ENCODE measurements around the gene LRRN2. TPM values are rescaled to one million over a fixed set of nuclear protein-coding genes. Genes with fewer than 3 reads are reported as not detected.

The LRRN2 gene
- total RNA-seq, 1 experiment from 2014 or later: 4.6 TPM

DNA sequence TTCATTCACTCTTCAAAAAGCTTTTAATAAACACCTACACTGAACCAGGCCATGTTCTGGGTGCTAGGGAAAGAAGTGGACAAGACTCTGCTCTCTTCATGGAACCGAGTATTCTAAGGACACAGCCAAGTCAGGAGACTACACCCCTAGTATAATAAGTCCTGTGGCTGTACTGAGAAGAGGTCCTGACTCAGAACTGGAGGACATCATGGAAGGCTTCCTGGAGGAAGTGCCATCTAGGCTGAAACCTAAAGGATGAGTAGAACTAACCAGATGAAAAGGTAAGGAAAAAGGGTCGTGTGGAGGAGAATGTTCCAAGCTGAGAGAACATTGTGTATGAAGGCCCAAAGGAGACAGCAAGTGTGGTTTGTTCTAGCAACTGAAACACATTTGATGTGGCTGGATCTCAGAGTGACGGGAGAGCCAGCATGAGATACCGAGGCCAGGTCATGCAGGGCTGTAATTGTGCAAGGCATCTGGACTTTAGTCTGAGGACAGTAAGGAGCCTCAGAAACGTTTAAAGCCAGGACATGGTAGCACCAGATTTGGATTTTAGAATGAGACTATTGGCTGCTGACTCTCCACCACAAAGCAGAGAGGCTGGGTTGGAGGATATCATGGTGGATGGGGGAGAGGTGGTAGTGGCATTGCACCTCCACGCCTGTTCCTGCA lies 82.5 kb downstream of the LRRN2 start:
- no peak overlapping the region for H3K27ac ChIP-seq
- H4K20me1 ChIP-seq (ENCODE audit: insufficient read depth): no peaks in the 10 kb centered on the region
- ChIA-PET POLR2A (ENCODE audit: unreplicated experiment) (no interaction called here), CTCF (no interaction called here)
- no peaks in the 10 kb centered on the region for H3K4me1 ChIP-seq (replicated peaks; ENCODE audit: insufficient read depth)
- peaks cover 2% of the 10 kb centered on the region; the same call in 1 of the 2 replicates for H3K27me3 ChIP-seq (ENCODE audit: insufficient read depth, low read depth)
- no peak overlapping the region for H3K4me3 ChIP-seq
- no peaks in the 10 kb centered on the region for H3K9me2 ChIP-seq (ENCODE audit: insufficient read depth)
- no peaks in the 10 kb centered on the region for H3K9me3 ChIP-seq (ENCODE audit: insufficient read depth, low read depth)
- no TSS peak for BruUV-seq (replicated peaks)
- DNase-seq: no peak
- intact Hi-C loops (cut with micrococcal nuclease; ENCODE audit: unreplicated experiment): no loop called here
- no peak for TF ChIP-seq EZH2 (IDR thresholded peaks at IDR 0.05; ENCODE audit: low read depth)
- TF ChIP-seq, protein P1, sequence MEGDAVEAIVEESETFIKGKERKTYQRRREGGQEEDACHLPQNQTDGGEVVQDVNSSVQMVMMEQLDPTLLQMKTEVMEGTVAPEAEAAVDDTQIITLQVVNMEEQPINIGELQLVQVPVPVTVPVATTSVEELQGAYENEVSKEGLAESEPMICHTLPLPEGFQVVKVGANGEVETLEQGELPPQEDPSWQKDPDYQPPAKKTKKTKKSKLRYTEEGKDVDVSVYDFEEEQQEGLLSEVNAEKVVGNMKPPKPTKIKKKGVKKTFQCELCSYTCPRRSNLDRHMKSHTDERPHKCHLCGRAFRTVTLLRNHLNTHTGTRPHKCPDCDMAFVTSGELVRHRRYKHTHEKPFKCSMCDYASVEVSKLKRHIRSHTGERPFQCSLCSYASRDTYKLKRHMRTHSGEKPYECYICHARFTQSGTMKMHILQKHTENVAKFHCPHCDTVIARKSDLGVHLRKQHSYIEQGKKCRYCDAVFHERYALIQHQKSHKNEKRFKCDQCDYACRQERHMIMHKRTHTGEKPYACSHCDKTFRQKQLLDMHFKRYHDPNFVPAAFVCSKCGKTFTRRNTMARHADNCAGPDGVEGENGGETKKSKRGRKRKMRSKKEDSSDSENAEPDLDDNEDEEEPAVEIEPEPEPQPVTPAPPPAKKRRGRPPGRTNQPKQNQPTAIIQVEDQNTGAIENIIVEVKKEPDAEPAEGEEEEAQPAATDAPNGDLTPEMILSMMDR (conservative IDR thresholded peaks at IDR 0.05): no peak
- no peak overlapping the region for H3K4me2 ChIP-seq
- H2AFZ ChIP-seq: no peak overlapping the region
- H3F3A ChIP-seq (ENCODE audit: insufficient read depth, low read depth): no peaks in the 10 kb centered on the region
- H3K36me3 ChIP-seq (ENCODE audit: low read depth): no peaks in the 10 kb centered on the region
- H3K79me2 ChIP-seq (ENCODE audit: low read depth): no peaks in the 10 kb centered on the region

DNA sequence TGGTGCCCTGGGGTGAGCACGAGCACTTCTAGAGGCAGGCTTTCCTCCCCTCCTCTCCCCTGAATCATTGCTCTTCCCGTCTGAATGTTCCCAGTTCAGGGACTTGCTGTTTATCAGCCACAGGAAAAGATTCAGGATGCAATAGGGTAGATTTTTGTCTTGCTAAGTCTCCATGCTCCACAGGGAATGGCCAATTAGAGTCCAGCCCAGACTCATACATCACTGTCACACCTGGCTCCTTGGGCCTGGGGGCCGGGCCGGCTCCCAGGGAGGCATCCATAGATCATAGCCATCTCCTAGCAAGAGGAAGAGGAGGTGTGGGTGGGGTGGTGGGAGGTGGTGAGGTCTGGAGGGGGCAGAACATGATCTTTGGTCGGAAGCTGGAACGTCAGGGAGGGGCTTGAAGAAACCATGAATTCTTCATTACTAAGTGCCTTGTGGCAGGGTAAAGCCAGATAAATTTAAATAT lies 83.4 kb downstream of the LRRN2 start:
- intact Hi-C loops (cut with micrococcal nuclease; ENCODE audit: unreplicated experiment): no loop called here
- no peak for DNase-seq
- ChIA-PET CTCF (no interaction called here), POLR2A (ENCODE audit: unreplicated experiment) (no interaction called here)
- Histone ChIP-seq H3K36me3 (ENCODE audit: low read depth) (no peaks in the 10 kb centered on the region), H3K79me2 (ENCODE audit: low read depth) (no peaks in the 10 kb centered on the region), H3K4me1 (replicated peaks; ENCODE audit: insufficient read depth) (no peaks in the 10 kb centered on the region), H3K4me2 (no peak overlapping the region), H2AFZ (no peak overlapping the region), H3K9me2 (ENCODE audit: insufficient read depth) (no peaks in the 10 kb centered on the region), H3K4me3 (no peak overlapping the region), H4K20me1 (ENCODE audit: insufficient read depth) (no peaks in the 10 kb centered on the region), H3K9me3 (ENCODE audit: insufficient read depth, low read depth) (no peaks in the 10 kb centered on the region), H3F3A (ENCODE audit: insufficient read depth, low read depth) (no peaks in the 10 kb centered on the region), H3K27me3 (ENCODE audit: insufficient read depth, low read depth) (no peaks in the 10 kb centered on the region), H3K27ac (no peak overlapping the region)
- BruUV-seq (replicated peaks): no TSS peak
- TF ChIP-seq EZH2 (IDR thresholded peaks at IDR 0.05; ENCODE audit: low read depth): no peak
- TF ChIP-seq, protein P1 (conservative IDR thresholded peaks at IDR 0.05): no peak

DNA sequence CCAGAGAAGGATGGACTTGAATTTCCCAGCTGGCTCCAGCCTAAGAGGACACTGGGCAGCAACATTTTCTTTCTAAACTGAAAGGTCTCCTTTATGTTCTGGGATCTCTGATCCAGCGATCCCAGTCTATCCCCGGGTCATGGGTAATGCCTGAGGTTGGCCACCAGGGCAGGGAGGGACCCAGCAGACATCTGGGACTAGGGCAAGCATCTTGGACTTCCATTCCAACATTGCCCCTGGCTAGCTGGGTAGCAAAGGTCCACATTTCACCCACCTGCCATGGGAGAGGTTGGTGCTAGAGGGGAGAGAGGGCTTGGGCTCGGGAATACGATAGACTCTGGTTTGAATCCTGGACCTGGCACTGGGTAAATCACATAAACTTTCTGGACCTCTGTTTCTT lies 84.6 kb downstream of the LRRN2 start:
- Histone ChIP-seq H3K9me3 (ENCODE audit: insufficient read depth, low read depth) (no peaks in the 10 kb centered on the region), H3K9me2 (ENCODE audit: insufficient read depth) (no peaks in the 10 kb centered on the region), H3K4me3 (no peak overlapping the region), H3K4me2 (no peak overlapping the region), H3F3A (ENCODE audit: insufficient read depth, low read depth) (no peaks in the 10 kb centered on the region), H3K36me3 (ENCODE audit: low read depth) (no peaks in the 10 kb centered on the region), H3K27me3 (ENCODE audit: insufficient read depth, low read depth) (no peaks in the 10 kb centered on the region), H3K27ac (no peak overlapping the region), H4K20me1 (ENCODE audit: insufficient read depth) (no peaks in the 10 kb centered on the region), H3K79me2 (ENCODE audit: low read depth) (no peaks in the 10 kb centered on the region), H2AFZ (no peak overlapping the region), H3K4me1 (replicated peaks; ENCODE audit: insufficient read depth) (no peaks in the 10 kb centered on the region)
- no peak for DNase-seq
- intact Hi-C loops (cut with micrococcal nuclease; ENCODE audit: unreplicated experiment): no loop called here
- BruUV-seq (replicated peaks): no TSS peak
- POLR2A ChIA-PET (ENCODE audit: unreplicated experiment): no interaction called here
- CTCF ChIA-PET: no interaction called here
- TF ChIP-seq, protein P1 (conservative IDR thresholded peaks at IDR 0.05): peak; percentile 37; the same call in 1 of the 2 replicates
- no peak for TF ChIP-seq EZH2 (IDR thresholded peaks at IDR 0.05; ENCODE audit: low read depth)

All from PC-9 (cell line).